GM19351 (cell line): Measurements from ENCODE around the gene RAD9A.
"Not testable (repeated sequence)": the region's sequence is repeated elsewhere in the genome, so short reads cannot be mapped to it uniquely, and the experiment has no call there.

Source experiments
- ATAC-seq: cut with Tn5 transposase; IDR thresholded peaks from one replicate; pipeline ENCODE4 v1.9.1; 2021; ENCODE audit warnings: mild to moderate bottlenecking, moderate library complexity; ENCODE audit not compliant: unreplicated experiment

Gene RAD9A

GRCh38 chr11:67393990-67394389 is 2.2 kb downstream of the RAD9A start:
- no peak for ATAC-seq

GRCh38 chr11:67395555-67396258 is 3.9 kb downstream of the RAD9A start:
- ATAC-seq = no peak

- ATAC-seq = no peak
These were observed 4.4 kb downstream of the RAD9A start for GRCh38 chr11:67396259-67396581.

GRCh38 chr11:67396587-67397389 is 5.0 kb downstream of the RAD9A start:
- no peak for ATAC-seq

- no peak for ATAC-seq
These were observed 5.8 kb downstream of the RAD9A start for GRCh38 chr11:67397536-67397935.

- ATAC-seq = no peak
These were observed 6.3 kb downstream of the RAD9A start for GRCh38 chr11:67397986-67398660.

GRCh38 chr11:67398661-67399563 is 7.1 kb downstream of the RAD9A start:
- ATAC-seq = no peak

GRCh38 chr11:67400251-67400941 is 8.6 kb downstream of the RAD9A start:
- ATAC-seq = no peak

- ATAC-seq = peak; percentile 13
These were observed 9.2 kb downstream of the RAD9A start for GRCh38 chr11:67400942-67401494.

- ATAC-seq = peak; percentile 55
These were observed 9.9 kb downstream of the RAD9A start, which contains the start of gene PPP1CA for GRCh38 chr11:67401495-67402191. PPP1CA (minus strand) TSS chr11:67401858; CDS start chr11:67401782, 76 bp downstream.

GRCh38 chr11:67402192-67402839 is 10.5 kb downstream of the RAD9A start:
- not testable (repeated sequence) for ATAC-seq

- ATAC-seq = not testable (repeated sequence)
These were observed 11.3 kb downstream of the RAD9A start for GRCh38 chr11:67403085-67403484.

GRCh38 chr11:67404515-67405195 is 12.9 kb downstream of the RAD9A start:
- no peak for ATAC-seq

- ATAC-seq = no peak
These were observed 13.4 kb downstream of the RAD9A start for GRCh38 chr11:67405196-67405567.

- ATAC-seq = no peak
These were observed 14.0 kb downstream of the RAD9A start for GRCh38 chr11:67405688-67406339.

GRCh38 chr11:67406420-67406968 is 14.7 kb downstream of the RAD9A start:
- ATAC-seq = no peak

- ATAC-seq = no peak
These were observed 15.3 kb downstream of the RAD9A start for GRCh38 chr11:67406969-67407687.
